ENCODE results near the gene AGTR1. TPM values are rescaled to one million over a fixed set of nuclear protein-coding genes. Genes with fewer than 3 reads are reported as not detected.

The AGTR1 gene
- total and polyA plus RNA-seq, 2 donors (not counting 3 experiments of a cell fraction or from before 2014, with no cell fraction given), result not detected

DNA sequence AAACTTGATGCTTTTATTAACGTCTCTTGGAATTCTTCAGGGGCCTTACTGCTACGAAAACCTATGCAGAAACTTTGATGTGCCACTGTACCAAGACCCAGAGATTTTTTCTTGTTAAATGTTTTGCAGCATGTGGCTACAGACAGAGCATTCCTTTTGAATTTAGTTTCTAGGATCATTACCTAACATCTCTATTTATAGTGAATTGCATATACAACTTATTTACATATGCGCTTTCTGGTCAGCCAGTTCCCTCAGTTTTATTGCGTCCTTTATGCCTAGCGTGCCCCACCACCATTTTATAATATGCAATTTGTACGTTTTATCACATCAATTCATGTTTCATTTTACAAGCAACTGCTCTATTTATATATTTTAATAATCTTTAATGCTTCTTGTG, 46.2 kb upstream of the AGTR1 start:
- Histone ChIP-seq H3K4me3 (replicated peaks in 1 of 3; ENCODE audit: insufficient read depth in 1 of 3, low read depth in 1 of 3, low read length in 3 of 3) (no peak overlapping the region), H4K20me1 (replicated peaks; ENCODE audit: control insufficient read depth, extremely low read depth, insufficient read depth, low read length) (no peaks in the 10 kb centered on the region), H3K4me1 (ENCODE audit: control insufficient read depth, extremely low read depth, insufficient read depth, low read length) (no peaks in the 10 kb centered on the region), H3K36me3 (ENCODE audit: control insufficient read depth in 2 of 2, extremely low read depth in 1 of 2, insufficient read depth in 2 of 2, low read length in 2 of 2) (no peaks in the 10 kb centered on the region), H3K9me1 (replicated peaks; ENCODE audit: control insufficient read depth, extremely low read depth, insufficient read depth, low read length) (no peaks in the 10 kb centered on the region), H3K79me2 (ENCODE audit: control insufficient read depth, insufficient read depth, low read length) (no peaks in the 10 kb centered on the region), H3K9me3 (replicated peaks; ENCODE audit: control insufficient read depth, insufficient read depth, low read length) (no peaks in the 10 kb centered on the region), H2AFZ (ENCODE audit: low read depth, low read length) (no peak overlapping the region), H3K27me3 (ENCODE audit: control insufficient read depth in 2 of 2, insufficient read depth in 2 of 2, low read length in 2 of 2) (no peaks in the 10 kb centered on the region), H3K27ac (ENCODE audit: insufficient read depth, low read depth, low read length) (no peak overlapping the region), H3K4me2 (ENCODE audit: insufficient read depth, low read length) (no peak overlapping the region), H3K9ac (replicated peaks; ENCODE audit: extremely low read depth, insufficient read depth, low read length) (no peak overlapping the region)
- TF ChIP-seq, protein P1, sequence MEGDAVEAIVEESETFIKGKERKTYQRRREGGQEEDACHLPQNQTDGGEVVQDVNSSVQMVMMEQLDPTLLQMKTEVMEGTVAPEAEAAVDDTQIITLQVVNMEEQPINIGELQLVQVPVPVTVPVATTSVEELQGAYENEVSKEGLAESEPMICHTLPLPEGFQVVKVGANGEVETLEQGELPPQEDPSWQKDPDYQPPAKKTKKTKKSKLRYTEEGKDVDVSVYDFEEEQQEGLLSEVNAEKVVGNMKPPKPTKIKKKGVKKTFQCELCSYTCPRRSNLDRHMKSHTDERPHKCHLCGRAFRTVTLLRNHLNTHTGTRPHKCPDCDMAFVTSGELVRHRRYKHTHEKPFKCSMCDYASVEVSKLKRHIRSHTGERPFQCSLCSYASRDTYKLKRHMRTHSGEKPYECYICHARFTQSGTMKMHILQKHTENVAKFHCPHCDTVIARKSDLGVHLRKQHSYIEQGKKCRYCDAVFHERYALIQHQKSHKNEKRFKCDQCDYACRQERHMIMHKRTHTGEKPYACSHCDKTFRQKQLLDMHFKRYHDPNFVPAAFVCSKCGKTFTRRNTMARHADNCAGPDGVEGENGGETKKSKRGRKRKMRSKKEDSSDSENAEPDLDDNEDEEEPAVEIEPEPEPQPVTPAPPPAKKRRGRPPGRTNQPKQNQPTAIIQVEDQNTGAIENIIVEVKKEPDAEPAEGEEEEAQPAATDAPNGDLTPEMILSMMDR (IDR thresholded peaks at IDR 0.05; ENCODE audit: extremely low read depth in 1 of 2, insufficient read depth in 1 of 2, low read depth in 1 of 2, low read length in 2 of 2), result no peak
- no peak for TF ChIP-seq POLR2A (IDR thresholded peaks at IDR 0.05; ENCODE audit: low read depth, low read length)
- TF ChIP-seq, protein P2, sequence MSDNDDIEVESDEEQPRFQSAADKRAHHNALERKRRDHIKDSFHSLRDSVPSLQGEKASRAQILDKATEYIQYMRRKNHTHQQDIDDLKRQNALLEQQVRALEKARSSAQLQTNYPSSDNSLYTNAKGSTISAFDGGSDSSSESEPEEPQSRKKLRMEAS (IDR thresholded peaks at IDR 0.05; ENCODE audit: insufficient read depth, insufficient read length), result no peak
- TF ChIP-seq FOS (IDR thresholded peaks at IDR 0.05; ENCODE audit: borderline replicate concordance, insufficient read depth, low read length), result no peak
- no peak for TF ChIP-seq POLR2AphosphoS5 (IDR thresholded peaks at IDR 0.05; ENCODE audit: insufficient read depth, low read depth, low read length)
- no peak for TF ChIP-seq MYC (IDR thresholded peaks at IDR 0.05; ENCODE audit: low read depth, low read length)
- no peak for TF ChIP-seq EZH2 (IDR thresholded peaks at IDR 0.05; ENCODE audit: borderline replicate concordance, low read depth, low read length, severe bottlenecking)
- no peak for TF ChIP-seq GATA2 (IDR thresholded peaks at IDR 0.05; ENCODE audit: insufficient read depth, insufficient read length, low read depth, low read length)
- no peak for TF ChIP-seq JUN (IDR thresholded peaks at IDR 0.05; ENCODE audit: borderline replicate concordance, insufficient read depth, insufficient read length, low read depth)
- dilution Hi-C loops (cut with MboI; ENCODE audit: extremely low pct_ligation_motif_present, low sequenced_read_pairs), result no loop called here
- no TSS peak for BruUV-seq (replicated peaks)
- ChIA-PET CTCF (no interaction called here), POLR2A (no interaction called here)
- no peak for DNase-seq (ENCODE audit: low read depth, low spot score)
- FAIRE-seq, result no peak
- intact Hi-C loops (cut with micrococcal nuclease), result no loop called here

Measured in endothelial cell of umbilical vein (primary cell).